Calu3 (cell line): ENCODE data around the gene PFDN5. TPM values are rescaled to one million over a fixed set of nuclear protein-coding genes. Genes with fewer than 3 reads are reported as not detected.

ENCODE experiments used
- BruUV-seq: library from RNA; stranded (reverse); fragments of 400-500 nt; replicated peaks from 2 replicates; lab custom pipeline; 2021; lab: Mats Ljungman, UMichigan
- CTCF ChIA-PET: fragments of 300-600 bp; sonication (Branson Sonifier 250); formaldehyde crosslinking; loops from one replicate; lab custom pipeline; 2022; ENCODE audit warnings: antibody characterized with exemption; lab: Charles Lee
- DNase-seq: peaks from one replicate; pipeline ENCODE4 v3.0.0; 2022
- H3K27ac Mint-ChIP-seq: one replicate; pipeline ENCODE4 v1.8.0; 2022; ENCODE audit warnings: mixed read lengths; ENCODE audit not compliant: unreplicated experiment
- H3K27me3 Mint-ChIP-seq: one replicate; pipeline ENCODE4 v1.8.0; 2022; ENCODE audit warnings: mixed read lengths; ENCODE audit not compliant: unreplicated experiment
- H3K36me3 Mint-ChIP-seq: one replicate; pipeline ENCODE4 v1.8.0; 2022; ENCODE audit warnings: mild to moderate bottlenecking, moderate library complexity, mixed read lengths; ENCODE audit not compliant: insufficient read depth, unreplicated experiment
- H3K4me1 Mint-ChIP-seq: one replicate; pipeline ENCODE4 v1.8.0; 2022; ENCODE audit warnings: mild to moderate bottlenecking, low read depth, mixed read lengths; ENCODE audit not compliant: unreplicated experiment
- H3K4me3 Mint-ChIP-seq: one replicate; pipeline ENCODE4 v1.8.0; 2022; ENCODE audit warnings: mild to moderate bottlenecking, low read depth, moderate library complexity, mixed read lengths; ENCODE audit not compliant: unreplicated experiment
- H3K9me3 Mint-ChIP-seq: one replicate; pipeline ENCODE4 v1.8.0; 2022; ENCODE audit warnings: low read depth, mixed read lengths; ENCODE audit not compliant: unreplicated experiment
- intact Hi-C: fragments of 100-400 bp; cut with micrococcal nuclease; formaldehyde crosslinking; loops from one replicate; pipeline ENCODE4 v1.10.0; 2022; ENCODE audit not compliant: unreplicated experiment
- total RNA-seq: library from RNA; stranded (reverse); gene quantifications from 2 replicates; pipeline ENCODE4 v1.2.3, GENCODE V29; 2022
- TF ChIP-seq, protein P1 (sequence below): fragments of 200-600 bp; IDR thresholded peaks from one replicate; pipeline ENCODE4 v1.8.0; 2022; ENCODE audit warnings: antibody characterized with exemption; ENCODE audit not compliant: unreplicated experiment

The PFDN5 gene
- total RNA-seq, 1 experiment from 2014 or later: 178 TPM

DNA sequence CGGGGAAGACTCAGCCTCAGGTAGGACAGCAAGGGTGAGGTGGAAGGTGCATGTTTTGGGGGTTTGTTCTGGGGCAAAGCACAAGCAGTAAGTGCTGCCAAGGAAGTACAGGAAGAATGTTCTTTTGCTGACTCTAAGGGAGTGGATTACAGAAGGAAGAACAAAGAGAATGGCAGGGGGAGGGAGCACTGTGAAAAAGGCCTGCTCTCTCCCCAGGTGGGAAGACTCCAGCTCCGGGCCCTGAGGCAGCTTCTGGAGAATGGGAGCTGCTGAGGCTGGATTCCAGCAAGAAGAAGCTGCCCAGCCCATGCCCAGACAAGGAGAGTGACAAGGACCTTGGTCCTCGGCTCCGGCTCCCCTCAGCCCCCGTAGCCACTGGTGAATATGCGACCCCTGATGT is 7.0 kb upstream of the PFDN5 start:
- CTCF ChIA-PET: no interaction called here
- no peak for DNase-seq
- Mint-ChIP-seq H3K4me1 (no peaks in the 10 kb centered on the region), H3K27me3 (no peaks in the 10 kb centered on the region), H3K4me3 (no peak overlapping the region), H3K27ac (no peak overlapping the region), H3K9me3 (no peaks in the 10 kb centered on the region), H3K36me3 (peaks cover 21% of the 10 kb centered on the region)
- intact Hi-C loops: no loop called here
- TF ChIP-seq, protein P1, sequence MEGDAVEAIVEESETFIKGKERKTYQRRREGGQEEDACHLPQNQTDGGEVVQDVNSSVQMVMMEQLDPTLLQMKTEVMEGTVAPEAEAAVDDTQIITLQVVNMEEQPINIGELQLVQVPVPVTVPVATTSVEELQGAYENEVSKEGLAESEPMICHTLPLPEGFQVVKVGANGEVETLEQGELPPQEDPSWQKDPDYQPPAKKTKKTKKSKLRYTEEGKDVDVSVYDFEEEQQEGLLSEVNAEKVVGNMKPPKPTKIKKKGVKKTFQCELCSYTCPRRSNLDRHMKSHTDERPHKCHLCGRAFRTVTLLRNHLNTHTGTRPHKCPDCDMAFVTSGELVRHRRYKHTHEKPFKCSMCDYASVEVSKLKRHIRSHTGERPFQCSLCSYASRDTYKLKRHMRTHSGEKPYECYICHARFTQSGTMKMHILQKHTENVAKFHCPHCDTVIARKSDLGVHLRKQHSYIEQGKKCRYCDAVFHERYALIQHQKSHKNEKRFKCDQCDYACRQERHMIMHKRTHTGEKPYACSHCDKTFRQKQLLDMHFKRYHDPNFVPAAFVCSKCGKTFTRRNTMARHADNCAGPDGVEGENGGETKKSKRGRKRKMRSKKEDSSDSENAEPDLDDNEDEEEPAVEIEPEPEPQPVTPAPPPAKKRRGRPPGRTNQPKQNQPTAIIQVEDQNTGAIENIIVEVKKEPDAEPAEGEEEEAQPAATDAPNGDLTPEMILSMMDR: no peak
- no TSS peak for BruUV-seq

DNA sequence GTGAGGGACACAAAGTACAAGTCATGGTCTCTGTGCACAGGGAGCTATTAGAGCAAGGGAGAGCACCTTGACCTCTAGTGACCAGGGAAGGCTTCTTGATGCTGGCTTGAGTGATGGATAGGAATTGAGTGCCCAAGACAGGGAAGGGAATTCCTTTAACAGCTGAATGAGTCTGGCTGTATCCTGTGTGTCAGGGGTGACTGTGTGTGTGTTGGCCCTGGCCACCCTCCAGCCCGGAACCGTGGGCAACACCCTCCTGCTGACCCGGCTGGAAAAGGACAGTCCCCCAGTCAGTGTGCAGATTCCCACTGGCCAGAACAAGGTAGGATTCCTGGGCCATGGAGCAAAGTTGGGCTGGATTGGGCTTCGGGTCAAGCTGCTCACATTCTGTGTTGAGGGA is 5.5 kb upstream of the PFDN5 start:
- DNase-seq: no peak
- Mint-ChIP-seq H3K4me1 (no peaks in the 10 kb centered on the region), H3K4me3 (no peak overlapping the region), H3K9me3 (no peaks in the 10 kb centered on the region), H3K36me3 (peaks cover 18% of the 10 kb centered on the region), H3K27ac (no peak overlapping the region), H3K27me3 (no peaks in the 10 kb centered on the region)
- TF ChIP-seq, protein P1: no peak
- BruUV-seq: no TSS peak
- intact Hi-C loops: no loop called here
- CTCF ChIA-PET: no interaction called here

DNA sequence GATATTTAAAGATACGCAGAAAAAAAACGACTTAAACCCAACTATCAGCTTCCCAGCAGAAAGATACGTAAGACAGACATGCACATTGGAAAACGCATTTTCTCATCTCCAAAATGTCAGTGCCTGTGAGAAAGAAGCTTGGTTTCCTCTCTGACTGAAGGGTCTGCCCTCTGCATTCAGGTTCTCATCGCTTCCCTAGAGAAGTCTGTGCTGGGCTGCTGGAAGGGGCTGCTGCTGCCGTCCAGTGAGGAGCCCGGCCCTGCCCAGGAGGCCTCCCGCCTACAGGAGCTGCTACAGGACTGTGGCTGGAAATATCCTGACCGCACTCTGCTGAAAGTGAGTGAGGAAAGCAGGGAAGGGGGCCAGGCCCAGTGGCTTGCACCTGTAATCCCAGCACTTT is 4.7 kb upstream of the PFDN5 start:
- Mint-ChIP-seq H3K4me1 (no peaks in the 10 kb centered on the region), H3K9me3 (no peaks in the 10 kb centered on the region), H3K27me3 (no peaks in the 10 kb centered on the region), H3K4me3 (no peak overlapping the region), H3K27ac (no peak overlapping the region), H3K36me3 (peaks cover 23% of the 10 kb centered on the region)
- intact Hi-C loops: no loop called here
- TF ChIP-seq, protein P1: no peak
- DNase-seq: no peak
- no TSS peak for BruUV-seq
- CTCF ChIA-PET: no interaction called here

GRCh38 chr12:53292426-53292825 is 2.9 kb upstream of the PFDN5 start:
- Mint-ChIP-seq H3K27me3 (no peaks in the 10 kb centered on the region), H3K36me3 (peaks cover 36% of the 10 kb centered on the region), H3K27ac (no peak overlapping the region), H3K9me3 (no peaks in the 10 kb centered on the region), H3K4me1 (no peaks in the 10 kb centered on the region), H3K4me3 (no peak overlapping the region)
- CTCF ChIA-PET: interaction anchor here (0.8 kb wide), 1 partner anchor 23 kb away, joined by 3 read pairs; no protein-coding TSS in a partner anchor
- intact Hi-C loops: no loop called here
- no peak for DNase-seq
- TF ChIP-seq, protein P1: no peak
- no TSS peak for BruUV-seq
